ENCODE measurements around the gene DENND11. TPM values are rescaled to one million over a fixed set of nuclear protein-coding genes. Genes with fewer than 3 reads are reported as not detected.
A peak's percentile ranks its signal among the peaks of the same experiment; 100 is the strongest.

Gene DENND11
- total and polyA plus RNA-seq, 10 of the 15 experiments (the other 5 are each of a cell fraction or from before 2014, with no cell fraction given) = 2.7 to 47.0 (median 26.6) TPM

DNA sequence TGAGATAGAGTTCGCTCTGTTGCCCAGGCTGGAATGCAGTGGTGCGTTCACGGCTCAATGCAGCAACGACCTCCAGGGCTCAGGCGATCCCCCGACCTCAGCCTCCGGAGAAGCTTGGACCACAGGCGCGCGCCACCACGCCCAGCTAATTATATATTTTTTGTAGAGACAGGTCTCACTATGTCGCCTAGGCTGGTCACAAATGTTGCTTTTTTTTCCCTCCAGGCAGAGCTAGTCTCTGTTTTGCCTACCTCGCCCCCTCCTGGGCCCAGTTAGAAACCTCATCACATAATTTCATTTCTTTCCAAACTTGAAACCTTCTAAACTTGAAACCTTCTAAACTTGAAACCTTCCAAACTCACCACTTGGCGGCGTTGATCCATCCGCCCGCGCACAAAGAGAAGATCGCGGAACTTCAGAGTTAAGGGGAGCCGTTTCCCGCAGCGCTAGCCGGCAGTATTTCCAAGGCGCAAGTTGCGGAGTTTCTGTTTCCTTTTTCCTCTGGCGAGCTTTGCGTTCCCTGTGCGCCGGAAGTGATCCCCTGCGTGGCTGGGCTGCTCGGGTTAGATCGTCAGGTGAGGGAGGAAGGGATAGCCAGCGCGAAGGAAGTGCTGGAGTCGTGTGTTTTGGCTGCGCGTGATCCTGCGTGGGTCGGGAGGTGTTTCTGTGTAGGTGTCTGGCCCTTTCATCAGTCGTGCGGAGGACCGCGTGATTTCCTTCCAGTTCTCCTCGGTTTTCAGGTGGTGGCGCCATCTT lies 36.0 kb upstream of the DENND11 start, which contains the start of gene SSBP1 (continued):
- TF ChIP-seq BACH1 (IDR thresholded peaks at IDR 0.05; ENCODE audit: borderline replicate concordance) = peak; percentile 64; the same call in 1 of the 2 replicates
- TF ChIP-seq SMAD1 (IDR thresholded peaks at IDR 0.05; ENCODE audit: low read depth, partially characterized antibody) = no peak
- peak; percentile 45; the same call in 1 of the 2 replicates for TF ChIP-seq JUNB (IDR thresholded peaks at IDR 0.05)
- TF ChIP-seq NRF1 (conservative IDR thresholded peaks at IDR 0.05; ENCODE audit: low read depth, low read length) = 0 out of 2 replicates have a peak, but pooled peaks have one; percentile 12
- TF ChIP-seq TCF7 (IDR thresholded peaks at IDR 0.05; ENCODE audit: borderline replicate concordance) = peak; percentile 89
- TF ChIP-seq, protein P1, sequence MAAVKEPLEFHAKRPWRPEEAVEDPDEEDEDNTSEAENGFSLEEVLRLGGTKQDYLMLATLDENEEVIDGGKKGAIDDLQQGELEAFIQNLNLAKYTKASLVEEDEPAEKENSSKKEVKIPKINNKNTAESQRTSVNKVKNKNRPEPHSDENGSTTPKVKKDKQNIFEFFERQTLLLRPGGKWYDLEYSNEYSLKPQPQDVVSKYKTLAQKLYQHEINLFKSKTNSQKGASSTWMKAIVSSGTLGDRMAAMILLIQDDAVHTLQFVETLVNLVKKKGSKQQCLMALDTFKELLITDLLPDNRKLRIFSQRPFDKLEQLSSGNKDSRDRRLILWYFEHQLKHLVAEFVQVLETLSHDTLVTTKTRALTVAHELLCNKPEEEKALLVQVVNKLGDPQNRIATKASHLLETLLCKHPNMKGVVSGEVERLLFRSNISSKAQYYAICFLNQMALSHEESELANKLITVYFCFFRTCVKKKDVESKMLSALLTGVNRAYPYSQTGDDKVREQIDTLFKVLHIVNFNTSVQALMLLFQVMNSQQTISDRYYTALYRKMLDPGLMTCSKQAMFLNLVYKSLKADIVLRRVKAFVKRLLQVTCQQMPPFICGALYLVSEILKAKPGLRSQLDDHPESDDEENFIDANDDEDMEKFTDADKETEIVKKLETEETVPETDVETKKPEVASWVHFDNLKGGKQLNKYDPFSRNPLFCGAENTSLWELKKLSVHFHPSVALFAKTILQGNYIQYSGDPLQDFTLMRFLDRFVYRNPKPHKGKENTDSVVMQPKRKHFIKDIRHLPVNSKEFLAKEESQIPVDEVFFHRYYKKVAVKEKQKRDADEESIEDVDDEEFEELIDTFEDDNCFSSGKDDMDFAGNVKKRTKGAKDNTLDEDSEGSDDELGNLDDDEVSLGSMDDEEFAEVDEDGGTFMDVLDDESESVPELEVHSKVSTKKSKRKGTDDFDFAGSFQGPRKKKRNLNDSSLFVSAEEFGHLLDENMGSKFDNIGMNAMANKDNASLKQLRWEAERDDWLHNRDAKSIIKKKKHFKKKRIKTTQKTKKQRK (IDR thresholded peaks at IDR 0.05; ENCODE audit: low read depth, low read length) = peak; percentile 58; the same call in 1 of the 2 replicates
- peak; percentile 89; the same call in 2 of the 3 replicates for TF ChIP-seq POU2F2 (IDR thresholded peaks at IDR 0.05; ENCODE audit: borderline replicate concordance, low read depth, low read length)
